IPS DF 19.7 (cell line): Measurements from ENCODE around the gene SLC12A5.
"Not testable (repeated sequence)": the region's sequence is repeated elsewhere in the genome, so short reads cannot be mapped to it uniquely, and the experiment has no call there.

Experiments used
- DNase-seq: peaks from one replicate; pipeline ENCODE4 v3.0.0-alpha.2; 2013; ENCODE audit warnings: low read depth, low spot score

Gene SLC12A5

GRCh38 chr20:46076806-46077205 lies 47.8 kb downstream of the SLC12A5 start:
- no peak for DNase-seq

GRCh38 chr20:46077642-46078305 lies 48.8 kb downstream of the SLC12A5 start:
- DNase-seq, result no peak

GRCh38 chr20:46078954-46079353 lies 49.9 kb downstream of the SLC12A5 start:
- no peak for DNase-seq

GRCh38 chr20:46081074-46081473 lies 52.1 kb downstream of the SLC12A5 start:
- DNase-seq, result no peak

GRCh38 chr20:46083101-46083500 lies 54.1 kb downstream of the SLC12A5 start:
- DNase-seq, result no peak

GRCh38 chr20:46083531-46084061 lies 54.6 kb downstream of the SLC12A5 start:
- DNase-seq, result no peak

- DNase-seq, result no peak
Observed at GRCh38 chr20:46084805-46085178, 55.8 kb downstream of the SLC12A5 start.

GRCh38 chr20:46085179-46085851 lies 56.3 kb downstream of the SLC12A5 start:
- DNase-seq, result no peak

- DNase-seq, result no peak
Observed at GRCh38 chr20:46087161-46087560, 58.1 kb downstream of the SLC12A5 start.

GRCh38 chr20:46088409-46089166 lies 59.6 kb downstream of the SLC12A5 start:
- DNase-seq, result no peak

GRCh38 chr20:46089167-46089416 lies 60.1 kb downstream of the SLC12A5 start:
- no peak for DNase-seq

GRCh38 chr20:46089417-46090388 lies 60.7 kb downstream of the SLC12A5 start, which contains the start of gene NCOA5:
NCOA5 (minus strand) TSS chr20:46089962; CDS start chr20:46079424, 10,538 bp downstream.
- DNase-seq, result peak; percentile 90

GRCh38 chr20:46091622-46092535 lies 62.9 kb downstream of the SLC12A5 start:
- not testable (repeated sequence) for DNase-seq

- no peak for DNase-seq
Observed at GRCh38 chr20:46093531-46093930, 64.5 kb downstream of the SLC12A5 start.

- DNase-seq, result no peak
Observed at GRCh38 chr20:46099491-46100287, 70.7 kb downstream of the SLC12A5 start.

GRCh38 chr20:46100444-46100843 lies 71.4 kb downstream of the SLC12A5 start:
- DNase-seq, result not testable (repeated sequence)

- no peak for DNase-seq
Observed at GRCh38 chr20:46100988-46101387, 72.0 kb downstream of the SLC12A5 start.

- DNase-seq, result no peak
Observed at GRCh38 chr20:46101957-46102356, 72.9 kb downstream of the SLC12A5 start.

- DNase-seq, result no peak
Observed at GRCh38 chr20:46102940-46103339, 73.9 kb downstream of the SLC12A5 start.
